HG02588 (cell line): ENCODE results near the gene MCAT.
A peak's percentile ranks its signal among the peaks of the same experiment; 100 is the strongest.

Source experiments
- ATAC-seq: cut with Tn5 transposase; IDR thresholded peaks from one replicate; pipeline ENCODE4 v1.9.1; 2021; ENCODE audit warnings: mild to moderate bottlenecking, moderate library complexity; ENCODE audit not compliant: unreplicated experiment

The MCAT gene

DNA sequence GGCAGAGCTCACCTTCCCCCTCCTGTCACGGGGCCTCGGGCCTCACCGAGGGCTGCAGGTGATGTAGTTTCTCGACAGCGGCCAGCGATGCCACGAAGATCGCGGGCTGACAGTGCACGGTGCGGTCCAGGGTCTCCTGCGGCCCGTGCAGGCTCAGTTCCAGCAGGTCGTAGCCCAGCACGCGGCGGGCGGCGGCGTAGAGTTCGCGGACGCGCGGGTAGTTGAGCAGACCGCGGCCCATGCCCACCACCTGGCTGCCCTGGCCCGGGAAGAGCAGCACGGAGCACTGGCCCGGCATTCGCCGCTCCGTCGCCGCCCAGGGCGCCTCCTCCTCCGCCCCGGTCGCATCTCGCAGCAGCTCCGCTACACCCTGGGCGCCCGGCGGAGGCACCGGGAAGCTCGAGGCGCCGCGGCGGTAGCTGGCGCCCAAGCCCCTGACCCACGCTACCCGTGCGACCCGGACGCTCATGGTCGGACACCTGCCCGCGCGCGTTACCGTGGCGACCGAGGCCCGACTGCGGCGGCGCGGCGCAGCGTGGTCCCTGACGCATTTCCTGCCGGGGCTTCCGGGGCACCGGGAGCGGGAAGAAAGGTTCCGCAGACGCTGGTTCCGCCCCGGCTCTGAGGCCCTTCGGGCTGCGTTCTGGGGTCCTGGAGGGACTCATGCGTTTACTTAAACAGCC is at the start of gene MCAT:
MCAT (minus strand) TSS at position 519 of the 683 bp plus-strand sequence; CDS start at position 469, 50 bp downstream.
- ATAC-seq: peak; percentile 81

DNA sequence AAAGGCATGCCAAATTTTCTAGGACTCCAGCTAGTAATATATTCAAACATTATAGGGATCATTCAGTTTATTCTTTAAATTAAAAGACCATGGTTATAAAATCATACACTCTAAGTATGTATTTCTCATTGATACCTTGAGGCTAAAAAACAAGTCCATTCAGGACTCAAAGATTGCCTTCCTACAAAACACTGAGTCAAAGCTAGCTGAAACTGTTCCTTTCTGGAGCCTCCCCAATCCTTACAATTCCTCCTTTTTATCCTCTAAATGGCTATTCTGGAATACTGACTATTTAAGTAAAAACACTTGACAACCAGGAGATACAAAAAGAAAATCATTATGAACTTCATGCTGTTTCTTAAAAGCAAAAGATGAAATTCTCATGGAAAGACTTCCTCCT is 48.6 kb upstream of the MCAT start:
- ATAC-seq: no peak

GRCh38 chr22:43188829-43189545 is 45.8 kb upstream of the MCAT start:
- ATAC-seq: no peak

DNA sequence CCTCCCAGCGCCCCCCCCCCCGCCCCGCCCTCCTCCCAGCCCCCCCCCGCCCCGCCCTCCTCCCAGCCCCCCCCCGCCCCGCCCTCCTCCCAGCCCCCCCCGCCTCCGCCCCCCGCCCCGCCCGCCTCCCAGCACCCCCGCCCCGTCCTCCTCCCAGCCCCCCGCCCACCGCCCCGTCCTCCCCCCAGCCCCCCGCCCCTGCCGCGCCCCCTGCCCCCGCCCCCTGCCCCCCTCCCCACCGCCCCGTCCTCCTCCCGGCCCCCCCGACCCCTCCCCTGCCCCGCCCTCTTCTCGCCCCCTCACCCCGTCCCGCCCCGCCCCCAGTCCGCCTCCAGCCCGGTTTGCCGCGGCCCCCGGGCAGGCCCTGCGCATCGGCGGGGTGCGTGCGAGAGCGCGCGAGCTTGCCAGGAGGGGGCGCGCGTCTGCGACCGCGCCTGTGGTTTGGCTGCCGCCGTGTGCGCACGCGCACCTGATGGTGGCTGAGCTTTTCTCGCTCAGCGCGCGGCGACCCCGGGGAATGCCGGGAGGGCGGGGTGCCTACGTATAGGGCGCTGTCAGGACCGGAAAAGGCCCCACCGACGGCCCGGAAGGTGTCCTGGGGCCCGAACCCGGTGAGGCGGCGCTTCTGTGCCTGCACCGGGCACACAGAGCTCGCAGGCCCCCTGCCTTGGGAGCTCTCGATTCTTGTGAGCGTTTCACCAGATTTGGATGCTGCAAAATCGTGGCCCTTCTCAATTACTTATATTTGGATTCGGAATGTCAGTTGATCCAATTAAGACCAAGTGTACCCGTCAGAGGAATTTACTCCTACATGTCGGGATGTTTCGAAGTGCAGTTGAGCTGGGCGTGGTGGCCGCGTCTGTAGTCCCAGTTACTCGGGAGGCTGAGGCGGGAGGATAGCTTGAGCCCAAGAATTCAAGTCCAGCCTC is 44.2 kb upstream of the MCAT start:
- peak; percentile 75 for ATAC-seq

- peak; percentile 49 for ATAC-seq
These were observed 43.3 kb upstream of the MCAT start, which contains the start of gene TTLL12 for GRCh38 chr22:43186272-43187170. Gene TTLL12, minus strand, starts transcription at chr22:43187134. Its CDS starts 65 bp downstream, at chr22:43187069.

DNA sequence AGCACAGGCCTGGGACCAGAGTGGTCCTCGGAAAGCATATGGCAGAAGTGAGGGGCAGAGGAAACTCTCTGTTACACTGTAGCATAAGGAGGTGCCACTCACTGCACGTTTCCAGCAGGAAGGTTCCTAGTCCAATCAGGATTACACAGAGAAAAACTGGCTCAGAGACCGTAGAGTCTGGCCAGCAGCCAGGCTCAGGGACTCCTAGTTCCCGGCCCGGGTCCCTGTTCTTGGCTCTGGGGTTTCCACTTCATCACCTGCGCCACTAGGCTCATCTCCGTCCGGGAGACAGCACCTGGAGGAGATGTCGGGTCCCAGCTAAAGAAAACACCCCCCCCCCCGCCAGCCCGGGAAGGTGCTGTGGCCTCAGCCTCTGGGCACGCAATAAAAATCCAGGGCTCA is 42.7 kb upstream of the MCAT start:
- no peak for ATAC-seq

- no peak for ATAC-seq
These were observed 40.5 kb upstream of the MCAT start for GRCh38 chr22:43183496-43184277.

DNA sequence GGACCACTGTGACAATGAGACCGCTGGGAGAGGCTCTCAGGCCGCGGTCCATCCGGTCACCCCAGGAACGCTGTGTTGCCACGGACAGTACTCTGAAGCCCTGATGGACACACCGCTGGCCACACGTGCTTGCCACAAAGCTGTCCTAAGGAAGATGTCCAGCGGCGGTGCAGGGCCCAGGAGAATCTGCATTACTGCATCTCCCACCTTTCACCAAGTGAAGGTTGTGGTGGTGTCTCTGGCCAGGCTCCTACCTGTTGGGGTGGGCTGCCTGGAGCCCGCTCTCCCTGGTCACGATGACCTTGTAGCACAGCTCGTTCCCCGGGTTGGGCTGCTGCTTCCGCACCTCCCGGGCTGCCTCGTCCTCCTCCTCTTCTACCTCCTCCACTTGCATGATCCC is 39.5 kb upstream of the MCAT start:
- no peak for ATAC-seq

DNA sequence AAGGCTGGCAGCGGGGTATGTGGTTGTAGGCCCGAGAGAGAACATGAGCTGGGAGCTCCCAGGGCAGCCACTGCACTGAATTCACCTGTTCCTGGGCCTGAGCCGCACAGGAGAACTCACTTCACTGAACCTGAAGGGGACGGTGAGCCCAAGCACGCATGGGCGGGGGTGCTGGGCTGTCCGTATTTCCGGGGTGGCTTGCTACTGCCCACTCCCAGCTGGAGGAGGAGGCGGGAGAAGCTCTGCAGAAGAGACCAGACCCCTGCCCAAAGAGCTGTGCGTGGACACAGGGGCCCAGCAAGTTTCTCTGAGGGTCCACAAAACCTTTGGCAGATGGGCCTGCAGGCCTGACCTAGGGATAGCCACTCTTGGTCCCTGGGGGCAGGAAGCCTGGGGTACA is 38.9 kb upstream of the MCAT start:
- ATAC-seq: no peak

DNA sequence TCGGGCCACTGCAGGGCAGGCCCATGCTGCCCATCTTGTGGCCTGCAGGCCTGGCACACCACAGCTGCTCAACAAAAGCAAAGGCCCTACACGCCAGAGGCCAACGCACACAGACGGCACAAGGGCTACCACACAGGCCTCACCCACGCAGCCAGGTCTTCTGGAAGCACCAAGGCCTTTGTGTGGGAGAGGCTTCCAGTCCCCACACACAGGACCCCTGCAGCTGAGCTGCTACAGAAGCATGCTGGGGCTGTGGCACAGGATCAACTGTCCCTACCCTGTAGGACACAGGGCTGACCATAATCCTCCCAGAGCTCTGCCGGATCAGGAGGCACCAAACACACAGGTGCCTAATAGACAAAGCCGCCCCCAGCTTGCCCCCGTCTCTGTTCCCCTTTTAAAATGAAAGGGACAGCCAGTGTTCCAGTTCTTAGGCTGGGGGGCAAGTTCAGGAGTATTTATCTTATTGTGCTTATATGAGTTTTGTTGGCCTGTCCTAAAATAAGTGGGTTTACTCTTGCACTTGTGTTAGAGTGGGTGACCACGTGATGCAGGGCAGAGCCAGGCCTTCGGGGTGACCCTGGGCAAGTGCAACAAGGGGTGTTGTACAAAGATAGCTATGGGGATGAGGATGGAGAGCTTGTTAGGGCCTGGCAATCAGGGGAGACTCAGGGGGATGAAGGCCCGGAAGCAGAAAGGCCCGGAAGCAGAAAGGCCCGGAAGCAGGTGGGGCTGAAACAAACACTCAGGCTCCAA is 38.3 kb upstream of the MCAT start:
- ATAC-seq: no peak

- no peak for ATAC-seq
These were observed 37.5 kb upstream of the MCAT start for GRCh38 chr22:43180670-43181069.

GRCh38 chr22:43179911-43180195 is 36.7 kb upstream of the MCAT start:
- no peak for ATAC-seq

DNA sequence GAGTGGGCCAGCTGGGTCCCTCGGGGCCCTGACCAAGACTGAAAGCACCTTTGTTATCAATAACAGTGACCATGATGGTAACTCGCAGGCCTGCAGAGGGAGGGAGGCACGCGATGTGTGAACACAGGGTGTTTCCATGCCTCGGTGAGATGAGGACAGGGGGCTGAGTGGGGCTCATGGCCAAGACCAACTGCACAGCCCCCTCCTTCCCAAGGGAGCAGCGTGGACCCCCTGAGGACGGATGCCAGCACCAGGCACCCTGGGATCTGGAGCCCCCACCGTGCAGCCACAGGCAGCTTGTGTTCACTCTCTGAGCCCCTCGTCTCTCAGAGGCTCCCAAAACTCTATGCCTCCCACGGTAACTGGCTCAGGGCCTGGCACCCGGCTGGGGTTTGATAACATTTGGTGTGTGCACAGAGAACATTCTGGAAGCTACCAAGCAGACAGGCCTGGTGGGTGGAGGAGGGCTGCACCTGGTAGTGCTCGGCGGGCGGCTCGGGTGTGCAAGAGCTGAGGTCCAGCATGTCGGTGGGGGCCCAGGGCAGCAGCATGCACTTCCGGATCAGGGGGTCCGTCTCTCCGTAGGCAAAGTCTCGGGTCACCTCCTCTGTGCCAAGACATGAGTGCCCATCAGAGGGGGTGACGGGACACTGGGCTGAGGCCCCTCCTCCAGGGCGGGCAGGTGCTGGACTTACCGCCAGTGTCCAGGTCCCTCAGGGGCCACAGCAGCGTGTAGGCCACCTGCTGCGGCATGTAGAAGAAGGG is 36.1 kb upstream of the MCAT start:
- ATAC-seq: no peak

GRCh38 chr22:43177479-43177878 is 34.3 kb upstream of the MCAT start:
- no peak for ATAC-seq

DNA sequence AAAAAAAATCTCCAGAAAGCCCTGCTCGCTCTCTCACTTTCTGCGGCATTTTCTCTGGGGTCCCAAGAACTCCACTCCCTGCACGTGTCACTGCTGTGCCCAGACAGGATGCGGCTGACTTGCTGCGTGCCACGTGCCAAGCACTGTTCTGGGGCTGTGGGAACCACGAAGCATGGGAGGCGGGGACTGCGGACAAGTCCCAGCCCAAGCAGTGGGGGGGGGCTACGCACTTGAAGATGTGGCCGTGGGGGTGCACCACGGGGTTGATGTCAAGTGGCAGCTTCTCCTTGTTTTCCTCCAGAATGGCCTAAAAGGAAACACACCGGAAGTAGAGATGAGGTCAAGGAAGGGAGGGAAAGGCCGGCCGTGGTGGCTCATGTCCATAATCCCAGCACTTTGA is 32.9 kb upstream of the MCAT start:
- ATAC-seq: no peak

DNA sequence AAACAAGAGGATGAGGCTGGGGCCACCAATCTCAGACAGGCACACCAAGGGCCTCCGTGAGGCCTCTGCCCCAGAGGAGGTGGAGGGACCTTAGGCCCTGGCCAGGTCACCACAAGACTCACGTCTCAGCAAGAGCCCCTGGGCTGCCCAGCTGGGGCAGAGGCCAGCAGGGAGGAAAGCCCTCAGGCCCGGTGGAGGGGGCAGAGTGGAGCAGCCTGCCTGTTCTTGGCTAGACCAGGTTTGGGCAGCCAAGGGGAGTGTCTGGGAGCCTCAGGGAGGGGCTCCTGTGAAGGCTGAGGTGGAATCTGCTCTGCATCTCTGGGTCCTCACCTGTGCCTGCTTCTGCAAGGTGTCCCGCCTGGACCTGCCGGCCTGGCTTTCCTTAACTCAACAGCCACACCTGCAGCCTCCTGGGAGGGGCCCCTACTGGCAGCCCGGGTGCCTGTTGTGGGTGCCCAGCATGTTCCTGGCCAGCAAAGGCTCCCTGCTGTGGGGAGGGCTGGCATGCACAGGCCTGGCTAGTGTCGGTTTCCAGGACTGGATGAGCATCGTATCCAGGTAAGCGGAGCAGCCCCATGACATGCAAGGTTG is 31.8 kb upstream of the MCAT start:
- ATAC-seq: no peak

- no peak for ATAC-seq
These were observed 30.9 kb upstream of the MCAT start for GRCh38 chr22:43173976-43174720.
